Fibroblast of lung (primary cell): ENCODE data around the gene PRH2. TPM values are rescaled to one million over a fixed set of nuclear protein-coding genes. Genes with fewer than 3 reads are reported as not detected.

Experiments used
- DNase-seq, 2 donors: peaks; one replicate each; pipeline versions ENCODE4 v3.0.0 to v3.0.0-alpha.2; 2010; ENCODE audit warnings: low read depth in 2 of 2
- H2AFZ ChIP-seq: 2 replicates; pipeline ENCODE4 v1.5.1; 2012; ENCODE audit warnings: low read length, control low read depth, inconsistent platforms
- H3K27ac ChIP-seq: 2 replicates; pipeline ENCODE4 v1.5.1; 2011; ENCODE audit warnings: low read length, control low read depth; ENCODE audit not compliant: insufficient read depth
- H3K27me3 ChIP-seq: 2 replicates; pipeline ENCODE4 v1.5.1; 2011; ENCODE audit warnings: mild to moderate bottlenecking, low read length; ENCODE audit not compliant: control insufficient read depth, insufficient read depth
- H3K36me3 ChIP-seq: 2 replicates; pipeline ENCODE4 v1.5.1; 2011; ENCODE audit warnings: low read length; ENCODE audit not compliant: control insufficient read depth, insufficient read depth
- H3K4me1 ChIP-seq: 2 replicates; pipeline ENCODE4 v1.5.1; 2011; ENCODE audit warnings: low read length; ENCODE audit not compliant: control insufficient read depth, insufficient read depth; ENCODE audit errors: extremely low read depth
- H3K4me2 ChIP-seq: 2 replicates; pipeline ENCODE4 v1.5.1; 2011; ENCODE audit warnings: low read length, control low read depth; ENCODE audit not compliant: insufficient read depth; ENCODE audit errors: extremely low read depth
- H3K4me3 ChIP-seq, 4 experiments: fragments of 200-600 bp in 1 of 4; sonication (generic) in 1 of 4; replicated peaks in 1 of 4; 2 replicates each; pipeline ENCODE4 v1.5.1; 2011 to 2016; ENCODE audit warnings: low read length in 4 of 4, low read depth in 3 of 4, mild to moderate bottlenecking in 3 of 4, control low read depth in 2 of 4, inconsistent platforms in 1 of 4, mixed read lengths in 1 of 4; ENCODE audit not compliant: insufficient read depth in 1 of 4; ENCODE audit errors: control extremely low read depth in 1 of 4
- H3K79me2 ChIP-seq: 2 replicates; pipeline ENCODE4 v1.5.1; 2012; ENCODE audit warnings: mild to moderate bottlenecking, low read length, inconsistent platforms; ENCODE audit not compliant: control insufficient read depth, insufficient read depth
- H3K9ac ChIP-seq: 2 replicates; pipeline ENCODE4 v1.5.1; 2011; ENCODE audit warnings: mild to moderate bottlenecking, low read length, control low read depth; ENCODE audit not compliant: insufficient read depth
- H3K9me3 ChIP-seq: 2 replicates; pipeline ENCODE4 v1.5.1; 2012; ENCODE audit warnings: low read depth, low read length; ENCODE audit not compliant: control insufficient read depth, insufficient read depth
- H4K20me1 ChIP-seq: 2 replicates; pipeline ENCODE4 v1.5.1; 2011; ENCODE audit warnings: low read length; ENCODE audit not compliant: control insufficient read depth, insufficient read depth; ENCODE audit errors: extremely low read depth
- CTCF ChIP-seq, 2 donors: IDR thresholded peaks in 1 of 2; conservative IDR thresholded peaks in 1 of 2; 1 replicate in 1 of 2; 2 replicates in 1 of 2; pipeline ENCODE4 v1.5.1; 2011 to 2012; ENCODE audit warnings: low read length in 2 of 2, control low read depth in 1 of 2, inconsistent platforms in 1 of 2, low read depth in 1 of 2, mild to moderate bottlenecking in 1 of 2
- EZH2 ChIP-seq: IDR thresholded peaks from 2 replicates; pipeline ENCODE4 v1.5.1; 2012; ENCODE audit warnings: low read length, control low read depth, mild to moderate bottlenecking; ENCODE audit errors: missing control alignments
- polyA plus RNA-seq, 2 donors: library from polyadenylated mRNA; depleted of rRNA in 1 of 2; stranded (reverse) in 1 of 2; unstranded in 1 of 2; fragments of >200 nt; gene quantifications; 2 replicates each; pipeline ENCODE4 v1.2.1, GENCODE V29; 2011 to 2012; ENCODE audit warnings: missing spikeins in 1 of 2
- total RNA-seq: library from RNA; depleted of rRNA; stranded (reverse); fragments of >200 nt; gene quantifications from 2 replicates; pipeline ENCODE4 v1.2.1, GENCODE V29; 2014

PRH2 gene
- total and polyA plus RNA-seq, 2 donors (not counting 1 experiment from before 2014, with no cell fraction given): 0.14 TPM; not detected in 1

GRCh38 chr12:10957741-10958140, 28.7 kb downstream of the PRH2 start:
- H3K9ac ChIP-seq: no peak overlapping the region
- H3K36me3 ChIP-seq: no peaks in the 10 kb centered on the region
- H3K4me3 ChIP-seq: no peak overlapping the region
- no peak overlapping the region for H3K4me2 ChIP-seq
- H2AFZ ChIP-seq: no peak overlapping the region
- no peaks in the 10 kb centered on the region for H4K20me1 ChIP-seq
- no peaks in the 10 kb centered on the region for H3K9me3 ChIP-seq
- no peaks in the 10 kb centered on the region for H3K4me1 ChIP-seq
- H3K27ac ChIP-seq: no peak overlapping the region
- no peaks in the 10 kb centered on the region for H3K79me2 ChIP-seq
- H3K27me3 ChIP-seq: no peaks in the 10 kb centered on the region
- TF ChIP-seq EZH2: no peak
- no peak for TF ChIP-seq CTCF (conservative IDR thresholded peaks at IDR 0.05 in 1 of 2, IDR thresholded peaks at IDR 0.05 in 1 of 2; ENCODE audit: low read depth in 1 of 2, low read length in 2 of 2)
- peak in 1 of 2 donors; percentile 74 for DNase-seq

GRCh38 chr12:10959804-10960203, 30.8 kb downstream of the PRH2 start:
- Histone ChIP-seq H3K36me3 (no peaks in the 10 kb centered on the region), H3K4me2 (no peak overlapping the region), H4K20me1 (no peaks in the 10 kb centered on the region), H3K9ac (no peak overlapping the region), H3K79me2 (no peaks in the 10 kb centered on the region), H3K4me3 (no peak overlapping the region), H2AFZ (no peak overlapping the region), H3K9me3 (no peaks in the 10 kb centered on the region), H3K27me3 (no peaks in the 10 kb centered on the region), H3K4me1 (no peaks in the 10 kb centered on the region), H3K27ac (no peak overlapping the region)
- peak in 1 of 2 donors; percentile 30 for DNase-seq
- peak in 1 of 2 donors; percentile 13 for TF ChIP-seq CTCF (conservative IDR thresholded peaks at IDR 0.05 in 1 of 2, IDR thresholded peaks at IDR 0.05 in 1 of 2; ENCODE audit: low read depth in 1 of 2, low read length in 2 of 2)
- no peak for TF ChIP-seq EZH2

- no peaks in the 10 kb centered on the region for H4K20me1 ChIP-seq
- H3K27me3 ChIP-seq: no peaks in the 10 kb centered on the region
- H3K27ac ChIP-seq: no peak overlapping the region
- TF ChIP-seq EZH2 (no peak), CTCF (conservative IDR thresholded peaks at IDR 0.05 in 1 of 2, IDR thresholded peaks at IDR 0.05 in 1 of 2; ENCODE audit: low read depth in 1 of 2, low read length in 2 of 2) (no peak)
- H3K9me3 ChIP-seq: no peaks in the 10 kb centered on the region
- H3K4me1 ChIP-seq: no peaks in the 10 kb centered on the region
- H3K9ac ChIP-seq: no peak overlapping the region
- no peaks in the 10 kb centered on the region for H3K79me2 ChIP-seq
- no peak for DNase-seq
- H3K4me2 ChIP-seq: no peak overlapping the region
- no peaks in the 10 kb centered on the region for H3K36me3 ChIP-seq
- H2AFZ ChIP-seq: no peak overlapping the region
- no peak overlapping the region for H3K4me3 ChIP-seq
These were observed 31.2 kb downstream of the PRH2 start for GRCh38 chr12:10960211-10960610.
